ENCODE measurements around the gene GADD45G.

Gene GADD45G

DNA sequence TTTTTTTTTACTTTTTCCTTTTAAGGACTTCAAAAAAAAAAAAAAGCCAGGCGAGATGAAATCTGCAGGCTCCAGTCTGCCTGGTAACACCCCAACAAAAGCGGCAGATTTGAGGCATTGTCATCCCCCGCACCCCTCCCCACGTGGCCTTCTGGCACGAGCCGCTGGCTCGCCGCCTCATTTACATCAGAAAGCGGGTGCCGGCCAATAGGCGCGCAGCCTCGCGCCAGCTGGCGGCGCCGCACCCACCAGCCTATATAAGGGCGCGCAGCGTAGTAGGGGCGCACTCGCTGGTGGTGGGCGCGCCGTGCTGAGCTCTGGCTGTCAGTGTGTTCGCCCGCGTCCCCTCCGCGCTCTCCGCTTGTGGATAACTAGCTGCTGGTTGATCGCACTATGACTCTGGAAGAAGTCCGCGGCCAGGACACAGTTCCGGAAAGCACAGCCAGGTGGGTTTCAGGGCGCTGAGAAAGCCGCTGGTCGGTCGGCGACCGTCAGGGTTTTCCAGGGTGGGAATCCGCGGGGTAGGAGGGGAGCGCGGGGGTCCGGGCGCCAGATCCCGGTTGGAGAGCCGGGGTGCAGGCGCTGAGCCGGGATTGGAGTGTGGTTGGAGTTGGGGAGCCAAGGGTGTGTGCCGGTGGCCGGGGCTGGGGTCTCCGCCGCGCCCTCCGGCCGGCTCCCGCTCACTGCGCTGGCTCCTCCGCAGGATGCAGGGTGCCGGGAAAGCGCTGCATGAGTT is at the start of gene GADD45G:
Gene GADD45G (plus strand): TSS at position 284 of the 736 bp plus-strand sequence. CDS start 110 bp downstream, at position 394.
- peak; percentile 65 to 83 (median 80) for DNase-seq (ENCODE audit: low read depth in 2 of 3, low spot score in 1 of 3)

GRCh38 chr9:89555036-89555415 is 49.8 kb upstream of the GADD45G start:
- DNase-seq (ENCODE audit: low read depth in 2 of 3, low spot score in 1 of 3) = no peak

DNA sequence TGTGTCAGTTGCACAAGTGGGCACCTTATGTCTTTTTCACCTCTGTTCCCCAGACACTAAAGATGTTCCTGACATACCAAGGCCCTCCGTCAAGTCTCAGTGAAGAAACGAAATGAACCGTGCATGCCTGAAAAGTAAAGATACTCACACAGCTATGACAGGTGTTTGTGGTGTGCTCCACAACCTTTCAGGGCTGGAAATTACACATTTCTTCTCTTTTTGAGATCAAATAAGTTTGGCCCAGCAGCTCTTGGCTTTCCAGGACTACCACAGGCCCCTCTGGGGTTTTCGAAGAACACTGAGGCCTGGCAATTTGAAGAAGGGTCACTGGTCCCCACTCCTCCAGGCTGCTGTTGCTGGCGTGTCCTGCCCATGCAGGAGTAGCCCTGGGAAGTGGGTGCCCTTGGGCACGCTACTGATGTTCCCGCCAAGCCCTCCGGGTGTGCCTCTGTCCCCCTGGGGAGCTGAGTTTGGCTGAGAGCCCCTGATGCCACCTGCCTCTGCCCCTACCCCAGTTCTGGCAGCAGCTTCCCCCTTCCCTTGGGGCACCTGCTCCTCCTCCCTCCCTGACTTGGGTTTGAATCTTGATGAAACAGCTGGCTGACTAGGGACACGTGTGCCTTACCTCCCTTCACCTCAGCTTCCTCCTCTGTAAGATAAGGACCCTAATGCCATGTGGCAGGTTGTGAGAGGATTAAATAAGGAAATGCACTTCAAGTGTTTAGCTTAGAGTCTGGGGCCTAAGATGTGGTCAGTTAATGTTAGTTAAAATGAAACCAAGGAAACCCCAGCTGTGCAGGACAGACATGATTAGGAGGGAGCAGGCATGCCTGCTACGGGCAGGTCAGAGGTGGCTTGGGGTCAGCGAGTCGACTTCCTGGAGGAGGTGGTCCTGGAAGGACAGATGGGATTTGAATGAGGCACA is 49.1 kb upstream of the GADD45G start:
- DNase-seq (ENCODE audit: low read depth in 2 of 3, low spot score in 1 of 3) = no peak

GRCh38 chr9:89558196-89558899 is 46.5 kb upstream of the GADD45G start:
- DNase-seq (ENCODE audit: low read depth in 2 of 3, low spot score in 1 of 3) = no peak

DNA sequence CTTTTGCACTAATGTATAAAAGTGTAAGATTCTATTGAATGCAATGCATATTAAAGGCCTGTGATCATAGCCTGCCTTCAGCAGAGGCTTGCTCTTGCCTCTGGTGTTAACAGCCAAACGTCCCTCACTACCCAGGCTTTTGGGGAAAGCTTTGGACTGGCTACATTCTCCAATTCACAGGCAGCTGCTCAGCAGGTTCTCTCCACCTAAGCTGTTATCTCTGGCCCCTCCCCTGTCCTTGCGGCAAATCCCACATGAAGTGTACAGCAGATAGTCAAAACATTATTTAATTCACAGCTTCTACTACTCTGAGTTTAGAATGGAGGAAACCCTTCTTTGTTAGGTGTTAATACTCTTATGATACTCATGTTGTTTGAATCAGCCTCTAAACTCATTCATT is 45.9 kb upstream of the GADD45G start:
- no peak for DNase-seq (ENCODE audit: low read depth in 2 of 3, low spot score in 1 of 3)

DNA sequence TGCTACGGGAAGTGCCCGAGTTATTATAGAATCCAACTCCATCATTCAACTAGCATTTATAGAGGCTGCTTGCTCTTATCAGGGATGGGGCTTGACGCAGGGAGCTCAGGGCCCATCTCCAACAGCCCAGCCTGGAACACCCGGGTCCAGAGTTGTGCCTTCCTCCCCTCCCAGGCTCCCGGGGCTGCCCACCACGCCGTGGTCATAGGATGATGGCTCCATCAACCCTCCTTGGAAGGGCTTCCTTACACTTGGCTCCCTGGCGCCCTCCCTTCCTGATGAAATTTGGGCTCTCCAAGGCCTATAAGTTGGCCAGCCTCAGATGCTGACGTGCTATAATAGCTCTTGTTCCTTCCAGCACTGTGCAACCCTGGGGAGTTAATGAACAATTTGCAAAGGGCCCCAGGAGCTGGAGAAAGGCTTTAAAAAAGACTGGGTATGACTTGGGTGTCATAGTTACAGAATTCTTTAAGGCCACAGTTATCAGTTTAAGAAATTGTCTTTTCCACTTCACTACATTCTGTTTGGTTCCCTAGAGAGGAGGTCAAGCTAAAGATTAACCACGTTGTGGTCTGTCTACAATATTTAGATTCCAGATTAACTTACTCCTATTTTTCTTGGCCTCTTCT is 42.5 kb upstream of the GADD45G start:
- DNase-seq (ENCODE audit: low read depth in 2 of 3, low spot score in 1 of 3) = no peak

DNA sequence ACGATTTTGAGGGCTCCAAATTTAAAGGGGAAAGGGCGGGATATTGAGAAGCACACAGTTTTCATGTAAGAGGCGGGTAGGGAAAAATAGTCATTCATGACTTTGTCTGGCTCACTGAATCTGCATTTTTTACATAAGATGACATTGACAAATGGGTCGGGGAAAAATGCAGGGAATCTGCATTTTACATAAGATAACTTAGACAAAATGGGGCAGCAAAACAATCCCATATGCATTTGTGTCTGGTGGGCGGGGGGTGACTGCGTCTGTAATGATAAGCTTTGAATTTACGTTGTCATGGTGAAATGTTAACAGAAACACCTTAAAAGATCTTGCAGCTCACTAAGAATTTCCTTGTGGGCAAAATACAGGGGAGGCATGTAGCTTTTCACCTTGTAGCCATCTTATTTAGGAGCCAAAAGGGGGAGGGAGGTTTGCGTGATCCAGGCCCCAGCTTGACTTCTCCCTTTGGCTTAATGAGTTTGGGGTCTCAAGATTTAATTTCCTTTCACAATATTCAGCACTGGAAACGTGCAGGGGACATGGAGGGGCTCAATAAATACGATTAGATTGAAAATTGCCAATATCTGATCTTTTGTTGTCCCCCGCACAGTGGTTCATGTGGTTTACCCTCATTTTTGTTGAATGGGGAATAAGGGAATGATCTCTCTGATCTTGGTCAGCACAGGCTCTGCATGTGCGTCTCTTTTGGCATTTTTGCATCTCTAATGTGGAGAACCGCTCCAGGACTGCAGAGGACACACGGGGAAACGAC is 41.1 kb upstream of the GADD45G start:
- DNase-seq (ENCODE audit: low read depth in 2 of 3, low spot score in 1 of 3) = no peak

GRCh38 chr9:89564346-89564878 is 40.4 kb upstream of the GADD45G start:
- no peak for DNase-seq (ENCODE audit: low read depth in 2 of 3, low spot score in 1 of 3)

DNA sequence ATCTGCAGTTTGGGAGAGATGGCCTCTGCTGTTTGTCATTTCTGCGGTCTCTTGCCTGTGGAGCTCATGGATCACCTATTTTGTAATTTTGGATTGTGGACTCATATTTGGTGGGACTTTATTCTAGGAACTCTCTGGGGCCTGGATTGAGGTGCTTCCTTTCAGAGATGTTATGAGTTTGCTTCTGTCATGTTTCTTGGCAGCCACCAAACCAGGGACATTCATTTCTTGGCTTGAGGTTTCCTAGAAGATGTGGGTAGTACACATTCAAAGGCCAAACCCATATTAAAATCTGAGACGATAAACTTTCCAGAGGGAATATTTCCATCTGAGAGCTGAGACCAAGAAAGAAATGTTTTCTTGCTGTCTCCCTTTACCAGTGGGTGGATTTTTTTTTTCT is 37.2 kb upstream of the GADD45G start:
- no peak for DNase-seq (ENCODE audit: low read depth in 2 of 3, low spot score in 1 of 3)

DNA sequence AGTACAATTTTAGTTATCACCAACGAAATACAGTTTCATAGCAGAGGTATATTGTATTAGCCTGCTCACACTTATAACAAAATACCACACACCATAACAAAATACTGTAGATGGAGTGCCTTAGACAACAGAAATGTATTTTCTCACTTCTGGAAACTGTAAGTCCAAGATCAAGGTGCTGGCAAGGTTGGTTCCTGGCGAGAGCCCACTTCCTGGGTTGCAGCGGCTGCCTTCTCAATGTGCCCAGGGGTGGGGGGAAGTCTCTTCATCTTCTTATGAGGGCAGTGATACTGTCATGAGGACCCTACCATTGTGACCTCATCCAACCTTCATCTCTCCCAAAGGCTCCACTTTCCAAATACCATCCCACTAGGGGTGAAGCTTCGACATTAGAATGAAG is 30.5 kb upstream of the GADD45G start:
- DNase-seq (ENCODE audit: low read depth in 2 of 3, low spot score in 1 of 3) = no peak

DNA sequence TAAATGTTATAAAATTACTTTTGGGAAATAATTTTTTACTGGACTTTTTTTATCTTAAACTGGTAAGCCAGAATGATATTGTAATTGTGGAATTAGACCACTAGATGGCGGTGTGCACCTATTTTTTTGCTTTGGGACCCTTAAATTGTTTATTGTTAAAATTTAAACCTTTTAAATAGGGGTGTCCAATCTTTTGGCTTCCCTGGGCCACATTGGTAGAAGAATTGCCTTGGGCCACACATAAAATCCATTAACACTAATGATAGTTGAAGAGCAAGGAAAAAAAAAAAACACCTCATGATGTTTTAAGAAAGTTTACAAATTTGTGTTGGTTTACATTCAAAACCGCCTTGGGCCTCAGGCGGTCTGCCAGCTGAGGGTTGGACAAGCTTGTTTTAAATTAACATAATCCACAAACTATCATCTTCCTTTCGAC is 28.4 kb upstream of the GADD45G start:
- peak in 1 of 3 donors; percentile 31 for DNase-seq (ENCODE audit: low read depth in 2 of 3, low spot score in 1 of 3)

GRCh38 chr9:89577363-89577762 is 27.4 kb upstream of the GADD45G start:
- no peak for DNase-seq (ENCODE audit: low read depth in 2 of 3, low spot score in 1 of 3)

- DNase-seq (ENCODE audit: low read depth in 2 of 3, low spot score in 1 of 3) = no peak
These were observed 24.9 kb upstream of the GADD45G start for GRCh38 chr9:89579741-89580385.

DNA sequence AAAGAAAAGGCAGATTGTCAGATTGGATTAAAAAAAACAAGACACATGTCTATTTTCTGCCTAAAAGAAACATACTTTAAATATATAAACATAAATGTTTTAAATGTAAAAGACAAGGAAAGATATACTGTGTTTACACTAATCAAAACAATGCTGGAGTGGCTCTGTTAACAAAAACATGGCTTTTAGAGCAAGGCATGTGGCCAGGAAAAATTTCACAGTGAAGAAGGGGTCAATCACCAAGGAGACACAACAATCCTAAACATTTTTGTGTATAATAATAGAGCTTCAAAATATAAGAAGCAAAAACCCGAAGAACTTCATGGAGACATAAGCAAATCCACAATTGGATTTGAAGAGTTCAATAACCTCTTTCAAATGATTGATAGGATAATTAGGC is 18.5 kb upstream of the GADD45G start:
- DNase-seq (ENCODE audit: low read depth in 2 of 3, low spot score in 1 of 3) = no peak

DNA sequence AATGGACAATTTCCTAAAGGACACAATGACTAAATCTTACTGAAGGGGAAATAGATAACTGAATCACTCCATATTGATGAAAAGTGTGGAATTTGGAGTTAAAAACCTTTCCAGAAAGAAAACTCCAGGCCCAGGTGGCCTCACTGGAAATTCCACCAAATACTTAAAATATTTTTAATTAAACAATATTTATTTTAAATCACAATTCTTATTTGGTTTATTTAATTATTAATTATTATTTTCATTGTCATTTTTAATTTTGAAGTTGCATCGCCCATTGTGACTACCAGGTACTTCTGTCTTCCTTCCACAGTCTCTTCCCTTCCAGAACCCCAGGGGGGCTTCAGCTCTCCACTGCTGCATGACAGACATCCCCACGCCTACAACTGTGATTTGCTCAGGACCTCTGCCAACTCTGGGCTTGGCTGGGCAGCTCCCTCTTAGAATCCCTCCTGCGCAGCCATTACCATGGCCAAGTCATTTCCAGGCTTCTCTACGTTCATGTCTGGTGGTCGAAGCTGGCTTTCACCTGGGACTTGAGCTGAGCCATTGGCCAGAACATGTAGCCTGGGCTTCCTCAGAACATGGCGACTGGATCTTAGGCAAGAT is 16.4 kb upstream of the GADD45G start:
- DNase-seq (ENCODE audit: low read depth in 2 of 3, low spot score in 1 of 3) = no peak

DNA sequence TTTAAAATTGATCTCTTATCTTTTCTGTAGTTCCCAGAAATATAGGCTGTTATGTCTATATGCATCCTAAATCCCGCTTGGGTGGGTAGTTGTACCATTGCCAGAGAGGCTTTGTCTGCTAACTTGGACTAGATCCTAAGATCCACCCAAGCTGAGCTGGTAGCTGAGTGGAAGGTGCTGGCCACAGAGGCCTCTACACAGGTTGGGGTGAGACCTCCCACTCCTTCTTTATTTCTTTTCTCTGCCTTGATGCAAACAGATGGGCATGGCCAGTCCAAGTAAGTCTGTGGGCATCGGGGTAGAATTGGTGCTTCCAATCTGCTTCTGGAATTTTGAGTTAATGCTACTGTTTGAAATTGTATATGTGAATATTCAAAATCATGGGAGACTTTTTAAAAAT is 14.4 kb upstream of the GADD45G start:
- DNase-seq (ENCODE audit: low read depth in 2 of 3, low spot score in 1 of 3) = no peak

DNA sequence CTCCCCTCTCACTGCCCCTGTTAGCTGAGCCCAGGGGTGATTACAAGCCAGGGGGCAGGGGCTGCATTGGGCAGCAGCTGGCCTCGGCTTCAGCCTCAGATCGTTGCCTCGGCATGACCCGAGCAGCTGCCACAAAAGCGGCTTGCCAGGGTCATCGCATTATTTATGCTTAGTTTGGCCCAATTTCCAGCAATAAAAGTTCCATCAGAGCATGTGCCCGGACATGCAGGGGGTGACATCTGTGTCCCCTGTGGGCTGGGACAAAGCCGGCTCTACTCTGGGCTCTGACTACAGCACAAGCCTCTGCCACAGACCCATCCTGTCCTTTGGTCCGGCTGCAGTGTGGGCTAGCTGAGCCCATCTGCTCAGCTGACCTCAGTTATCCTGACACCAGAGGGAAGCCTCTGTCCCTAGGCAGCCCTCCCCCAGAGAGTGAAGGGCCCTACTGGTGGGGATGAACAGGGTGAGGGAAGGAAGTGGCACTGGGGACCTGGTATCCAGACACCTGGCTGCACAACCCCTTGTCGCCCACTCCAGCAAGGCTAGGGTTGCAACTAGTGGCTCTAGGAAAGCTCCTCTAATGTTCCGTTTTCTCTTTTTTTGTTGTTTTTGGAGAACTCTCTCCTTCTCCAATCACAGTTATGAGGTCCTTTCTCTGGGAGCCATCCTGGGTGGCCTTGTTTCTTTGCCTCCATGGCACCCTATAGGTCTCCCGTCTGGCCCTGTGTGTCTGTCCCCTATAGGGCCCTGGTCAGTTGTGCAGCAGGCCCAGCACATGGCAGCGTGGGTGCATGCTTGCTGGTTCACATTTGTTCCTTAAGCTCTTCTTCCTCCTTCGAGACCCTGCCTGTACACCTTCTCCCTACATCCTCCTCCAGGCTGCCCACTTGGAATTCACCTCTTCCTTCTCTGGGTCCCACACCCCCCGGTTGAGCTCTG is 13.3 kb upstream of the GADD45G start:
- DNase-seq (ENCODE audit: low read depth in 2 of 3, low spot score in 1 of 3) = no peak

DNA sequence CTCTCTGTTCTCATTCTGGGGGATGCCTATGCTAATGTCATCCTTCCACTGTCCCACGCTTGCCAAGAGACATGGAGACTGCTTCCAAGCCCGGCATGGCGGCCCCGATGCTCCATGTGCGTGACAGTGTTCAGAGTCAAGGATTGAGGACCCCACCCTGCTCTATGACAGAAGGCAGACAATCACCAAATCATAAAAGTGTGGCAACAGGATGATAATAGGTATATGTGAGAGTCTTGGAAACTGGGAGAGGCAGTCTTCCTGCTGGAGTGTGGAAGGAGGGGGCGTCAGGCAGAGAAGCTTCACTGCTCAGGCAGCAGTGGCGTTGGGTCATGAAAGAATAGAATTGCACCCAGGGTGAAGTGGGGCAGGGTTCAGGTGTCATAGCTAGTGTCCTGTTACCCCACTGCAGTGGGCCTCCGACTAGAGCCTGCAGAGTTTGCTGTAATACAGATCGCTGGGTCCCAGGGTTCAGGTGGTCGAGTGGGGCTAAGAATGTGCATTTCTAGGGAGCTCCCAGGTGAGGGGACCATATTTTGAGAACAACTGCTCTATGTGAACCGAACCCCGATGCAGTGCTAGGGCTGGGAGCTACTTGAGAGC is 12.5 kb upstream of the GADD45G start:
- DNase-seq (ENCODE audit: low read depth in 2 of 3, low spot score in 1 of 3) = no peak
